Measurements from ENCODE around the gene GPR37L1.

Gene GPR37L1

GRCh38 chr1:202112859-202113689 lies 9.6 kb upstream of the GPR37L1 start (continued):
- TF ChIP-seq ZNF510 (tag by site-specific recombination; IDR thresholded peaks at IDR 0.05; ENCODE audit: insufficient replicate concordance) (no peak), ZNF280C (tag by site-specific recombination; IDR thresholded peaks at IDR 0.05) (no peak), ZNF223 (tag by site-specific recombination; IDR thresholded peaks at IDR 0.05) (no peak), ZBTB11 (tag by site-specific recombination; conservative IDR thresholded peaks at IDR 0.05; ENCODE audit: low read depth) (no peak), ZNF280D (tag by site-specific recombination; IDR thresholded peaks at IDR 0.05) (no peak), ZNF335 (tag by site-specific recombination; conservative IDR thresholded peaks at IDR 0.05) (peak; percentile 73), KLF10 (tag by site-specific recombination; IDR thresholded peaks at IDR 0.05) (no peak), ZNF19 (tag by site-specific recombination; IDR thresholded peaks at IDR 0.05; ENCODE audit: low read depth) (no peak), ZIC2 (tag by site-specific recombination; IDR thresholded peaks at IDR 0.05) (peak; percentile 83), ZFP3 (tag by site-specific recombination; IDR thresholded peaks at IDR 0.05; ENCODE audit: low read depth) (no peak), ZBTB20 (tag by site-specific recombination; IDR thresholded peaks at IDR 0.05) (no peak), ZNF391 (tag by site-specific recombination; IDR thresholded peaks at IDR 0.05; ENCODE audit: borderline replicate concordance, low read depth) (no peak), ATF2 (tag by site-specific recombination; IDR thresholded peaks at IDR 0.05; ENCODE audit: low read depth) (no peak), SP2 (tag by site-specific recombination; IDR thresholded peaks at IDR 0.05) (no peak), ZNF121 (tag by site-specific recombination; IDR thresholded peaks at IDR 0.05) (no peak)
